Astrocyte of the spinal cord (primary cell): Measurements from ENCODE around the gene TENM4.
"Not testable (repeated sequence)": the region's sequence is repeated elsewhere in the genome, so short reads cannot be mapped to it uniquely, and the experiment has no call there.

ENCODE experiments used
- DNase-seq: peaks from one replicate; pipeline ENCODE4 v3.0.0; 2011; ENCODE audit warnings: low read depth, low spot score
- H3K4me3 ChIP-seq: 2 replicates; pipeline ENCODE4 v1.5.1; 2011; ENCODE audit warnings: low read depth, mild to moderate bottlenecking, low read length, moderate library complexity
- in situ Hi-C: cut with HindIII; loops from 2 replicates; pipeline ENCODE4 v1.10.0; 2017; ENCODE audit warnings: low sequenced_read_pairs
- TF ChIP-seq, protein P1 (sequence below): IDR thresholded peaks from 2 replicates; pipeline ENCODE4 v1.5.1; 2012; ENCODE audit warnings: low read depth, mild to moderate bottlenecking, low read length, inconsistent platforms

TENM4 gene

DNA sequence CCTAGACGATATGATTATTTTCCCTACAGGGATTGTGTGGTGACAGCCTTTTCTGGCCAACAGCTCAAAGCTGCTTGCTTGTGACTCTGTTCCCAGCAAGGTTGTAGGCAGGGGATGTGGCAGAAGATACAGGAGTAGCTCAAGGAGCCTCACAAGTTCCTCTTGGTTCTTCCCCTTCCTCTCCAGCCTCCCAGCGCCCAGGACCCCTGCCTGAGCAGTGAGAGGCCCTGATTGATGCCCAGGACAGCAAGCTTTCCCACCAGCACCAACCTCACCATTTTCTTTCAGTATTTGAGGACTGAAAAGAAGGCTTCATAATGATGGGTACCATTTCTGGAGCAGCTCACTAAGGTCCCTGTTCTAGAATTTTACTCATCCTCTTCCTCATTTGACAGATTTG is 248.0 kb downstream of the TENM4 start:
- in situ Hi-C loops: no loop called here
- TF ChIP-seq, protein P1, sequence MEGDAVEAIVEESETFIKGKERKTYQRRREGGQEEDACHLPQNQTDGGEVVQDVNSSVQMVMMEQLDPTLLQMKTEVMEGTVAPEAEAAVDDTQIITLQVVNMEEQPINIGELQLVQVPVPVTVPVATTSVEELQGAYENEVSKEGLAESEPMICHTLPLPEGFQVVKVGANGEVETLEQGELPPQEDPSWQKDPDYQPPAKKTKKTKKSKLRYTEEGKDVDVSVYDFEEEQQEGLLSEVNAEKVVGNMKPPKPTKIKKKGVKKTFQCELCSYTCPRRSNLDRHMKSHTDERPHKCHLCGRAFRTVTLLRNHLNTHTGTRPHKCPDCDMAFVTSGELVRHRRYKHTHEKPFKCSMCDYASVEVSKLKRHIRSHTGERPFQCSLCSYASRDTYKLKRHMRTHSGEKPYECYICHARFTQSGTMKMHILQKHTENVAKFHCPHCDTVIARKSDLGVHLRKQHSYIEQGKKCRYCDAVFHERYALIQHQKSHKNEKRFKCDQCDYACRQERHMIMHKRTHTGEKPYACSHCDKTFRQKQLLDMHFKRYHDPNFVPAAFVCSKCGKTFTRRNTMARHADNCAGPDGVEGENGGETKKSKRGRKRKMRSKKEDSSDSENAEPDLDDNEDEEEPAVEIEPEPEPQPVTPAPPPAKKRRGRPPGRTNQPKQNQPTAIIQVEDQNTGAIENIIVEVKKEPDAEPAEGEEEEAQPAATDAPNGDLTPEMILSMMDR: no peak
- DNase-seq: no peak
- H3K4me3 ChIP-seq: no peak overlapping the region

DNA sequence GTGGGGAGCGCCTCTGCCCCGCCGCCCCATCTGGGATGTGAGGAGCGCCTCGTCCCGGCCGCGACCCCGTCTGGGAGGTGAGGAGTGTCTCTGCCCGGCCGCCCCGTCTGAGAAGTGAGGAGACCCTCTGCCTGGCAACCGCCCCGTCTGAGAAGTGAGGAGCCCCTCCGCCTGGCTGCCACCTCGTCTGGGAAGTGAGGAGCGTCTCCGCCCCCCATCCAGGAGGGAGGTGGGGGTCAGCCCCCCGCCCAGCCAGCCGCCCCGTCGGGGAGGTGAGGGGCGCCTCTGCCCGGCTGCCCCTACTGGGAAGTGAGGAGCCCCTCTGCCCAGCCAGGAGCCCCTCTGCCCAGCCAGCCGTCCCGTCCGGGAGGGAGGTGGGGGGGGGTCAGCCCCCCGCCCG is 249.1 kb downstream of the TENM4 start:
- DNase-seq, in situ Hi-C loops, H3K4me3 ChIP-seq: not testable (repeated sequence)

DNA sequence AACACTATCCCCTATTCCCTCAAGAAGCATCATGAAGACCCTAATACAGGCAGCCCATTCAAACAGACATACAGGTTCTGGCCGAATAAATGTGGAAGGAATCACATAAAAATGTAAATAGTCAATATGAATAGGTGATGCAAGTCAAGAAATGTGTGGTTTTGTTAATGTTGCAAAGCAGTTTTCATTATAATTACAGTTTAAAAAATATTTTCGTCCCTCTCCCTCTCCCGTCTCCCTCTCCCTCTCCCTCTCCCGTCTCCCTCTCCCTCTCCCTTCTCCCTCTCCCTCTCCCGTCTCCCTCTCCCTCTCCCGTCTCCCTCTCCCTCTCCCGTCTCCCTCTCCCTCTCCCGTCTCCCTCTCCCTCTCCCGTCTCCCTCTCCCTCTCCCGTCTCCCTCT is 250.3 kb downstream of the TENM4 start:
- DNase-seq, H3K4me3 ChIP-seq, in situ Hi-C loops: not testable (repeated sequence)

DNA sequence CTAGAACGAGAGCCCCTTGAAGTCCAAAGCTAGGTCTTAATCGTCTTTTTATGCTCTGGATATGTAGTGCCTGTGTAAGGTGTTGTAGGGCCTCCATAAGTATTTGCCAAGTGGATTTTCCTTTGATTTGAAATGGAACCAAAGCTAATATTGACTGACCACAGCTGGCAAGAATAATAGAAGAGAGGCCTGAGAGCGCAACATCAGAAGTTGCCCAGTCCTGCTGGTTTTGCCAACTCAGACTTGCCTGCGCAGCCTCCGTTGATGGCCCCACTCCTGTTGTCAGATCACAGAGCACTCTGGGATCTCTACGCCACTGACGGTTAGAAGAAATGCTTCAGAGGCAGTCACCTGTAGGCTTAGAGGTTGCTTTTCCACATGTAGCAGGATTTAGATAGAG is 251.2 kb downstream of the TENM4 start:
- no peak for DNase-seq
- TF ChIP-seq, protein P1: no peak
- in situ Hi-C loops: no loop called here
- H3K4me3 ChIP-seq: no peak overlapping the region

DNA sequence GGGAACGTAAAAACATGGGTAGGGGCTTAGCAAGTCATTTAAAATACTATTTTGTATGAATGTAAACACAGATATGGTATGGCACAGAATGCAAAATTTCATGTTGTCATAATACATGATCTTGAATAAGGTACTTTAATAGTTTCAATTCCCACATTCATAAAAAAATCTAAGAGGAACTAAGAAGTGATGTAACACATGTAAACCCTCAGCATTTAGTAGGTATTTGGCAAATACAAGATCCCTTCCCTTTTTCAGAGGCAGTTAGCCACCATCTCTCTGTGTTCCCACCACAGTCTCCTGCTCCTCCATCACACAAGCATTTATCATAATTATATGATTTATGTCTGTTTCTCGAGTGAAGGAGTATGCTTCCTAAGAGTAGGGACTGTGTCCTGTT is 251.8 kb downstream of the TENM4 start:
- in situ Hi-C loops: no loop called here
- TF ChIP-seq, protein P1: no peak
- no peak overlapping the region for H3K4me3 ChIP-seq
- DNase-seq: no peak

DNA sequence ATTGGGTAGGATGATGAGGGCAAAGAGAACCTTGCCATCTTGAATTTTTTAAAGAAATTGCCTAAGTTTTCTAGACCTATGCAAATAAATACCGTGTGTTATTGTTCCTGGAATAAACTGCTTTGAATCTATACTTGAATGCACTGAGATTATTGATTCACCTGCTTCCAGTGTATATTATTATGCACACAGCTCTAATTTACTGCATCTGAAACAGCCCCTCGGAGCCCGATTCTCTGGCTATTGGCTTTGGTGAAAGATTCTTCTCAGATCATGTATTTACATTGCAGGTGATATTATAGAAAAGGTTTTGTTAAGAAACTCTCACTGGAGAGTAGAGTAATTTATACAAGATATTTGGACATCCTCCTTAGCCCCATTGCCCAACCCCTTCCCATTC is 254.2 kb downstream of the TENM4 start:
- TF ChIP-seq, protein P1: no peak
- no peak overlapping the region for H3K4me3 ChIP-seq
- in situ Hi-C loops: no loop called here
- no peak for DNase-seq

DNA sequence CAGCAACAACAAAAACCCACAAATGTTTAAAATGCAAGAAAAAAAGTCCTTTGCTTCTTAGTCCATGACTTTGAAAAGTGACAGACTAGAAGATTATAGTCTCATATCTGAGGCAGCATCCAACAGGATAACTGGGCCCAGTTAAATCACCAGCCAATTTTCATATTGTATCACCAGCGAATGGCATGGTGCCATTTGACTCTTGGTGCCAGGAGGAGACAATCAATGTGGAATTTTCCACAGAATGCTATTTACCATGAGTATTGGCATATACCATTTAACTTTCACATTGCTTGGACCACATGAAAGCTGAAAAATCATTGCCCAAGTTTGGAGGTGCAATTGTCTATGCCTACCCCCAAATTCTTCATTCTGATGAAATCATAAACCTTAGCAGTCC is 255.5 kb downstream of the TENM4 start:
- H3K4me3 ChIP-seq: no peak overlapping the region
- TF ChIP-seq, protein P1: no peak
- in situ Hi-C loops: no loop called here
- DNase-seq: no peak

DNA sequence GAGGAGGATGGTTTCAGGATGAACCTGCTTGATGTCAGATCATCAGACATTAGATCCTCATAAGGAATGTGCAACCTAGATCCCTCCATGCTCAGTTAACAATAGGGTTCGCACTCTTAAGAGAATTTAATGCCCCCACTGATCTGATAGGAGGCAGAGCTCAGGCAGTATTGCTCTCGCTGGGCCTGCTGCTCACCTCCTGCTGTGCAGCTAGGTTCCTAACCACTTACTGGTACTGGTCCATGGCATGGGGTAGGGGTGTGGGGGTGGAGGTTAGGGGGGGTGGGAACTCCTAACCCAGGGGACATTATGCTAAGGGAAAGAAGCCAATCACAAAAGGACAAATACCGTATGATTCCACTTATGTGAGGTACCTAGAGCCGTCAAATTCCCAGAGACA is 256.5 kb downstream of the TENM4 start:
- in situ Hi-C loops: no loop called here
- DNase-seq: no peak
- TF ChIP-seq, protein P1: no peak
- no peak overlapping the region for H3K4me3 ChIP-seq
